D721Med (cell line): ENCODE results near the gene PRR5L.

Source experiments
- DNase-seq: peaks from one replicate; pipeline ENCODE4 v3.0.0; 2011; ENCODE audit warnings: low spot score; ENCODE audit not compliant: insufficient read length
- FAIRE-seq: peaks from 2 replicates; lab custom pipeline; 2011; peaks lifted over from hg19 to GRCh38; lab: Jason Lieb, UNC
- TF ChIP-seq, protein P1 (sequence below): IDR thresholded peaks from 2 replicates; pipeline ENCODE4 v1.5.1; 2012; ENCODE audit warnings: mild to moderate bottlenecking, control low read depth; ENCODE audit not compliant: insufficient read depth; ENCODE audit errors: missing control alignments

The PRR5L gene

GRCh38 chr11:36513965-36514364 lies 217.9 kb downstream of the PRR5L start:
- DNase-seq (no peak), FAIRE-seq (no peak)
- TF ChIP-seq, protein P1, sequence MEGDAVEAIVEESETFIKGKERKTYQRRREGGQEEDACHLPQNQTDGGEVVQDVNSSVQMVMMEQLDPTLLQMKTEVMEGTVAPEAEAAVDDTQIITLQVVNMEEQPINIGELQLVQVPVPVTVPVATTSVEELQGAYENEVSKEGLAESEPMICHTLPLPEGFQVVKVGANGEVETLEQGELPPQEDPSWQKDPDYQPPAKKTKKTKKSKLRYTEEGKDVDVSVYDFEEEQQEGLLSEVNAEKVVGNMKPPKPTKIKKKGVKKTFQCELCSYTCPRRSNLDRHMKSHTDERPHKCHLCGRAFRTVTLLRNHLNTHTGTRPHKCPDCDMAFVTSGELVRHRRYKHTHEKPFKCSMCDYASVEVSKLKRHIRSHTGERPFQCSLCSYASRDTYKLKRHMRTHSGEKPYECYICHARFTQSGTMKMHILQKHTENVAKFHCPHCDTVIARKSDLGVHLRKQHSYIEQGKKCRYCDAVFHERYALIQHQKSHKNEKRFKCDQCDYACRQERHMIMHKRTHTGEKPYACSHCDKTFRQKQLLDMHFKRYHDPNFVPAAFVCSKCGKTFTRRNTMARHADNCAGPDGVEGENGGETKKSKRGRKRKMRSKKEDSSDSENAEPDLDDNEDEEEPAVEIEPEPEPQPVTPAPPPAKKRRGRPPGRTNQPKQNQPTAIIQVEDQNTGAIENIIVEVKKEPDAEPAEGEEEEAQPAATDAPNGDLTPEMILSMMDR = no peak
